Lung (tissue), 12 donors: ENCODE data around the gene CCNT1. TPM values are rescaled to one million over a fixed set of nuclear protein-coding genes. Genes with fewer than 3 reads are reported as not detected.
"Not testable (repeated sequence)": the region's sequence is repeated elsewhere in the genome, so short reads cannot be mapped to it uniquely, and the experiment has no call there.

Experiments
- ATAC-seq: fragments of 200-7000 bp; cut with Tn5 transposase; one replicate; pipeline ENCODE4 v1.9.1; 2020; ENCODE audit warnings: moderate number of reproducible peaks; ENCODE audit not compliant: insufficient read depth, low FRiP score
- DNase-seq, 3 donors: peaks; one replicate each; pipeline ENCODE4 v3.0.0-alpha.2; 2013 to 2017
- H3K27ac ChIP-seq, 2 donors: one replicate each; pipeline ENCODE4 v1.5.1; 2013; ENCODE audit warnings: mild to moderate bottlenecking in 2 of 2, moderate library complexity in 2 of 2, control low read depth in 1 of 2, inconsistent platforms in 1 of 2, low read depth in 1 of 2, low read length in 1 of 2
- H3K27me3 ChIP-seq, 3 donors: one replicate each; pipeline ENCODE4 v1.5.1; 2013; ENCODE audit warnings: low read length in 2 of 3; ENCODE audit not compliant: control insufficient read depth in 3 of 3, insufficient read depth in 3 of 3
- H3K36me3 ChIP-seq, 4 donors: one replicate each; pipeline ENCODE4 v1.5.1; 2013; ENCODE audit warnings: low read length in 4 of 4, mild to moderate bottlenecking in 1 of 4, moderate library complexity in 1 of 4; ENCODE audit not compliant: control insufficient read depth in 4 of 4, insufficient read depth in 4 of 4
- H3K4me1 ChIP-seq, 5 donors: one replicate each; pipeline ENCODE4 v1.5.1; 2013; ENCODE audit warnings: low read length in 5 of 5, mild to moderate bottlenecking in 2 of 5, moderate library complexity in 1 of 5; ENCODE audit not compliant: control insufficient read depth in 5 of 5, insufficient read depth in 5 of 5
- H3K4me3 ChIP-seq: one replicate; pipeline ENCODE4 v1.5.1; 2013; ENCODE audit warnings: mild to moderate bottlenecking, control low read depth, moderate library complexity
- H3K9ac ChIP-seq, 2 donors: one replicate each; pipeline ENCODE4 v1.5.1; 2013; ENCODE audit warnings: low read length in 2 of 2, control low read depth in 1 of 2; ENCODE audit not compliant: insufficient read depth in 1 of 2
- H3K9me3 ChIP-seq, 4 donors: one replicate each; pipeline ENCODE4 v1.5.1; 2013; ENCODE audit warnings: low read length in 3 of 4, mild to moderate bottlenecking in 1 of 4, moderate library complexity in 1 of 4; ENCODE audit not compliant: control insufficient read depth in 4 of 4, insufficient read depth in 3 of 4
- CTCF ChIP-seq: IDR thresholded peaks from 2 replicates; pipeline ENCODE4 v1.5.1; 2012; ENCODE audit warnings: mild to moderate bottlenecking; ENCODE audit errors: control extremely low read depth, extremely low read depth
- WGBS, 2 donors: extraction: QIAGEN DNeasy Blood & Tissue Kit; methylation state at CpG; one replicate each; pipeline ENCODE4 v1.1.7; 2013; 5-methylcytosine and 5-hydroxymethylcytosine counted together
- polyA plus RNA-seq, 2 donors: library from polyadenylated mRNA; stranded (reverse); fragments of 200-250 nt; gene quantifications; one replicate each; pipeline ENCODE4 v1.2.1, GENCODE V29; 2013
- total RNA-seq, 2 donors: library from RNA; depleted of rRNA in 1 of 2; stranded (reverse); fragments of >200 nt in 1 of 2; gene quantifications; one replicate each; pipeline ENCODE4 v1.2.1, GENCODE V29; 2014 to 2021
- donor health status: control.
- donor health status: control.
- donor health status: Bipolar disorder and iron deficiency.
- donor health status: healthy.
- donor health status: DM: yes; HTN: yes; CAD: no.

The CCNT1 gene
- total and polyA plus RNA-seq, 4 donors = 4.8 to 41.1 (median 16.2) TPM

GRCh38 chr12:48716168-48716492 is 377 bp downstream of the CCNT1 start:
- ATAC-seq = no peak
- 0 to 1% methylated on average over 17 of the region's 17 CpGs for WGBS, 2 donors

GRCh38 chr12:48712209-48712608 is 4.3 kb downstream of the CCNT1 start:
- no peak for TF ChIP-seq CTCF
- no peak overlapping the region for H3K4me3 ChIP-seq
- peaks cover 12 to 19% (median 15%) of the 10 kb centered on the region in 4 donors for H3K36me3 ChIP-seq
- ATAC-seq (no peak), DNase-seq (no peak)
- 96 to 98% methylated on average over 10 of the region's 10 CpGs for WGBS, 2 donors
- H3K27ac ChIP-seq = no peak overlapping the region
- H3K9me3 ChIP-seq = no peaks in the 10 kb centered on the region
- peaks cover 5 to 24% (median 6%) of the 10 kb centered on the region in 5 donors for H3K4me1 ChIP-seq
- no peaks in the 10 kb centered on the region for H3K27me3 ChIP-seq
- H3K9ac ChIP-seq = no peak overlapping the region

More at GRCh38 chr12:48716168-48716492, 377 bp downstream of the CCNT1 start:
- Histone ChIP-seq H3K4me1 (peaks cover 5 to 24% (median 5%) of the 10 kb centered on the region in 5 donors), H3K27ac (peak overlapping the region; percentile 88 to 93), H3K9ac (peak overlapping the region; percentile 97 to 98), H3K36me3 (peaks cover 5 to 11% (median 7%) of the 10 kb centered on the region in 4 donors), H3K4me3 (peak overlapping the region; percentile 71), H3K27me3 (no peaks in the 10 kb centered on the region), H3K9me3 (peaks cover 0 to 6% (median 0%) of the 10 kb centered on the region in 4 donors)
- no peak for TF ChIP-seq CTCF
- DNase-seq = no peak

GRCh38 chr12:48698822-48699221 is 17.7 kb downstream of the CCNT1 start:
- not testable (repeated sequence) for ATAC-seq, H3K9ac ChIP-seq, DNase-seq

GRCh38 chr12:48696626-48697025 is 19.9 kb downstream of the CCNT1 start:
- DNase-seq = no peak
- Histone ChIP-seq H3K9ac (no peak overlapping the region), H3K36me3 (peaks cover 25 to 41% (median 31%) of the 10 kb centered on the region in 4 donors), H3K27ac (no peak overlapping the region), H3K27me3 (no peaks in the 10 kb centered on the region), H3K4me3 (no peak overlapping the region), H3K4me1 (peaks cover 0 to 7% (median 2%) of the 10 kb centered on the region in 5 donors), H3K9me3 (no peaks in the 10 kb centered on the region)
- 56 to 84% methylated on average over 5 of the region's 5 CpGs for WGBS, 2 donors
- ATAC-seq = no peak
- TF ChIP-seq CTCF = no peak

More at GRCh38 chr12:48698822-48699221, 17.7 kb downstream of the CCNT1 start:
- 95 to 98% methylated on average over 7 of the region's 7 CpGs for WGBS, 2 donors
- not testable (repeated sequence) for H3K27me3 ChIP-seq, H3K9me3 ChIP-seq, H3K27ac ChIP-seq, H3K4me3 ChIP-seq, H3K4me1 ChIP-seq
- H3K36me3 ChIP-seq = peaks cover 15 to 32% (median 21%) of the 10 kb centered on the region in 4 donors
